Right lobe of liver (tissue), 6 donors: Measurements from ENCODE around the gene URB1. TPM values are rescaled to one million over a fixed set of nuclear protein-coding genes. Genes with fewer than 3 reads are reported as not detected.

Source experiments
- ATAC-seq, 4 donors: fragments of 200-7000 bp; cut with Tn5 transposase; one replicate each; pipeline ENCODE4 v1.9.1; 2020; ENCODE audit warnings: mild to moderate bottlenecking in 4 of 4, moderate library complexity in 4 of 4
- DNase-seq, 3 donors: peaks; one replicate each; pipeline ENCODE4 v3.0.0-alpha.2; 2020
- H3K27ac ChIP-seq, 3 donors: fragments of 200-600 bp; one replicate each; pipeline ENCODE4 v1.8.0; 2022
- H3K27me3 ChIP-seq, 2 donors: fragments of 200-600 bp; one replicate each; pipeline ENCODE4 v1.8.0; 2022
- H3K36me3 ChIP-seq, 4 donors: fragments of 200-600 bp; sonication (generic) in 1 of 4; one replicate each; pipeline versions ENCODE4 v1.5.1 to v1.8.0; 2017 to 2022; ENCODE audit warnings: control low read depth in 1 of 4
- H3K4me1 ChIP-seq, 4 donors: fragments of 200-600 bp; sonication (generic) in 1 of 4; one replicate each; pipeline versions ENCODE4 v1.5.1 to v1.8.0; 2017 to 2022; ENCODE audit warnings: control low read depth in 1 of 4
- H3K4me3 ChIP-seq, 3 donors: fragments of 200-600 bp; one replicate each; pipeline ENCODE4 v1.8.0; 2022
- H3K9me3 ChIP-seq, 4 donors: fragments of 200-600 bp; sonication (generic) in 1 of 4; one replicate each; pipeline versions ENCODE4 v1.5.1 to v1.8.0; 2017 to 2022; ENCODE audit warnings: control low read depth in 1 of 4
- CTCF ChIP-seq, 4 donors: fragments of 200-600 bp in 3 of 4; fragments of 450-650 bp in 1 of 4; IDR thresholded peaks; one replicate each; pipeline versions ENCODE4 v1.5.1 to v1.8.0; 2016 to 2022; ENCODE audit warnings: antibody characterized with exemption in 4 of 4, mild to moderate bottlenecking in 2 of 4
- POLR2A ChIP-seq: fragments of 450-650 bp; IDR thresholded peaks from one replicate; pipeline ENCODE4 v1.6.1; 2017; ENCODE audit warnings: antibody characterized with exemption, mild to moderate bottlenecking
- WGBS: methylation state at CpG from one replicate; pipeline ENCODE4 v1.1.6; 2018; ENCODE audit warnings: low coverage, low lambda C conversion rate; ENCODE audit not compliant: insufficient coverage; ENCODE audit errors: missing lambda C conversion rate; 5-methylcytosine and 5-hydroxymethylcytosine counted together
- intact Hi-C, 2 donors: fragments of 100-400 bp; cut with DNase I; formaldehyde crosslinking; loops; one replicate each; pipeline versions ENCODE4 v1.11.2 to v1.14.1; 2022
- total RNA-seq, 6 experiments: library from RNA; depleted of rRNA in 2 of 6; stranded (reverse); fragments of >200 nt in 2 of 6; fragmentation: NEBNext Ultra II Directional in 3 of 6; extraction: Animal tissue kit (Norgen Biotek cat#: 25700) in 3 of 6; gene quantifications; one replicate each; pipeline versions ENCODE4 v1.1.0 to v1.2.4, GENCODE V29; 2016 to 2023
- donor health status: DM: no; HTN: yes; CAD: no.
- donor health status: DM: no; HTN: no; CAD: no.
- donor health status: DM: no; HTN: no; CAD: no.
- donor health status: DM: no; HTN: yes; CAD: no.
- donor health status: DM: no; HTN: yes; CAD: no.

URB1 gene
- total RNA-seq, 6 experiments from 2014 or later: 6.3 to 13.6 (median 9.8) TPM

- intact Hi-C loops: no loop called here
- H3K4me3 ChIP-seq: no peak overlapping the region
- peaks cover 0 to 5% (median 2%) of the 10 kb centered on the region in 4 donors for H3K36me3 ChIP-seq
- DNase-seq (no peak), ATAC-seq (no peak)
- H3K27me3 ChIP-seq: no peaks in the 10 kb centered on the region
- 100% methylated on average over 4 of the region's 4 CpGs for WGBS
- no peak overlapping the region for H3K27ac ChIP-seq
- H3K4me1 ChIP-seq: no peaks in the 10 kb centered on the region
- TF ChIP-seq POLR2A (no peak), CTCF (IDR thresholded peaks at IDR 0.05) (no peak)
- no peaks in the 10 kb centered on the region for H3K9me3 ChIP-seq
Measured at GRCh38 chr21:32307706-32308105, 85.1 kb downstream of the URB1 start.

- WGBS: 72% methylated on average over 10 of the region's 22 CpGs
- intact Hi-C loops: no loop called here
- DNase-seq (no peak), ATAC-seq (peak in 2 of 4 donors; percentile 10 to 34)
- Histone ChIP-seq H3K27me3 (no peaks in the 10 kb centered on the region), H3K27ac (no peak overlapping the region), H3K9me3 (no peaks in the 10 kb centered on the region), H3K36me3 (no peaks in the 10 kb centered on the region), H3K4me1 (no peaks in the 10 kb centered on the region), H3K4me3 (no peak overlapping the region)
- no peak for TF ChIP-seq POLR2A
- TF ChIP-seq CTCF (IDR thresholded peaks at IDR 0.05): no peak
Measured at GRCh38 chr21:32306021-32306780, 86.6 kb downstream of the URB1 start.

DNA sequence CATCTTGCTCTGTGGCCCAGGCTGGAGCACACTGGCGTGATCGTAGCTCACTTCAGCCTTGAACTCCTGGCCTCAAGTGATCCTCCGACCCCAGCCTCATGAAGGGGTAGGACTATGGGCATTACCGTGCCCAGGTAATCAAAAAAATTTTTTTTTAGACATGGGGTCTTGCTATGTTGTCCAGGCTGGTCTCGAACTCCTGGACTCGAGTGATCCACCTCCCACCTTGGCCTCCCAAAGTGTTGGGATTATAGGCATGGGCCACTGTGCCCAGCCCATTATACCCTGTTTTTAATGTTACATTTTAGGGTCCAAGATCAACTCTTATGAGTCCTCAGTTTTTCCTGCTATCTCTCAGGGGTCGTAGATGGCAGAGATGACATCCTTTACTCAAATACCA is 87.8 kb downstream of the URB1 start:
- ATAC-seq (no peak), DNase-seq (no peak)
- WGBS: 96% methylated on average over 4 of the region's 7 CpGs
- Histone ChIP-seq H3K4me3 (no peak overlapping the region), H3K9me3 (no peaks in the 10 kb centered on the region), H3K27ac (no peak overlapping the region), H3K36me3 (no peaks in the 10 kb centered on the region), H3K4me1 (no peaks in the 10 kb centered on the region), H3K27me3 (no peaks in the 10 kb centered on the region)
- intact Hi-C loops: no loop called here
- TF ChIP-seq CTCF (IDR thresholded peaks at IDR 0.05) (no peak), POLR2A (no peak)

DNA sequence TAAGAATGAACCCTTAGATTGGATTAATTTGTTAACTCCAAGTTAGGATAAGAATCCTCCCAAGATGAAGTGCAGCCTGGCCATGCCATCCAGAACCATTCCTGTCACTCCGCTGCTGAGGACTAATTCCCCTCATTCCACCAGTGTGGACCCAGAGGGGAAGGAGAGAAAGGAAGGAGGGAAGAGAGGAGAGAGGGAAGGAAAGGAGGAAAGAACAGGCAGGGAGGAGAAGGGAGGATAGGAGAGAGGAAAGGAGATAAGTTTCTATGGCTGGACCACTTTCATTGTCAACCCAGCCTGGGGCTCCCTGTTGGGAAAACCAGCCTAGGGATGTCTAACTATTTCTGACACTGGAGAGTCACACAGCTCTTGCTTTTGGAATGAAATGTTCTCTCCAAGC is 89.4 kb downstream of the URB1 start:
- H3K4me1 ChIP-seq: peaks cover 0 to 9% (median under 1%) of the 10 kb centered on the region in 4 donors
- no peak overlapping the region for H3K27ac ChIP-seq
- H3K27me3 ChIP-seq: no peaks in the 10 kb centered on the region
- intact Hi-C loops: no loop called here
- H3K9me3 ChIP-seq: no peaks in the 10 kb centered on the region
- no peak for ATAC-seq
- H3K36me3 ChIP-seq: no peaks in the 10 kb centered on the region
- no peak overlapping the region for H3K4me3 ChIP-seq
- DNase-seq: no peak
- WGBS: no CpG with 5 or more reads among the region's 1 CpG
- no peak for TF ChIP-seq CTCF (IDR thresholded peaks at IDR 0.05)
- no peak for TF ChIP-seq POLR2A
